ENCODE results near the gene ANK2. TPM values are rescaled to one million over a fixed set of nuclear protein-coding genes. Genes with fewer than 3 reads are reported as not detected.

Gene ANK2
- total RNA-seq, 5 donors from 2014 or later (not counting 1 experiment from before 2014, with no cell fraction given) = 0.25 to 0.62 (median 0.31) TPM; not detected in 1

GRCh38 chr4:113288257-113288656 lies 238.8 kb downstream of the ANK2 start:
- Mint-ChIP-seq H3K27ac (no peak overlapping the region), H3K9me3 (no peaks in the 10 kb centered on the region), H3K4me1 (no peaks in the 10 kb centered on the region), H3K4me3 (no peak overlapping the region), H3K36me3 (no peaks in the 10 kb centered on the region), H3K27me3 (peaks cover 3 to 12% of the 10 kb centered on the region in 2 donors)
- no peaks in the 10 kb centered on the region for H3K4me1 ChIP-seq (ENCODE audit: control insufficient read depth in 1 of 2, extremely low read depth in 1 of 2, insufficient read depth in 2 of 2, low read length in 2 of 2)
- H3K9me3 ChIP-seq = no peaks in the 10 kb centered on the region
- H3K36me3 ChIP-seq (ENCODE audit: control insufficient read depth in 2 of 2, extremely low read depth in 1 of 2, insufficient read depth in 1 of 2, low read length in 1 of 2) = no peaks in the 10 kb centered on the region
- H3K27ac ChIP-seq (ENCODE audit: low read length) = no peak overlapping the region
- ChIA-PET CTCF (no interaction called here), POLR2A (no interaction called here)
- ATAC-seq (replicated peaks in 1 of 4) = no peak
- WGBS (ENCODE audit: insufficient coverage) = no CpG with 5 or more reads among the region's 2 CpGs
- no peak overlapping the region for H3K4me3 ChIP-seq (ENCODE audit: control insufficient read depth in 1 of 2, extremely low read depth in 1 of 2, low read length in 1 of 2)
- H3K27me3 ChIP-seq (replicated peaks in 1 of 2; ENCODE audit: control insufficient read depth in 2 of 2, extremely low read depth in 1 of 2, insufficient read depth in 2 of 2, low read length in 1 of 2) = peaks cover 0 to 5% of the 10 kb centered on the region in 2 experiments
- no peak for DNase-seq

GRCh38 chr4:113288696-113289095 lies 239.2 kb downstream of the ANK2 start:
- ChIA-PET CTCF (no interaction called here), POLR2A (interaction anchor here in 1 of 2 donors (0.7 kb wide), 1 partner anchor 392 kb away, joined by 5 read pairs; no protein-coding TSS in a partner anchor)
- DNase-seq (no peak), ATAC-seq (replicated peaks in 1 of 4) (no peak)
- Histone ChIP-seq H3K36me3 (ENCODE audit: control insufficient read depth in 2 of 2, extremely low read depth in 1 of 2, insufficient read depth in 1 of 2, low read length in 1 of 2) (no peaks in the 10 kb centered on the region), H3K4me1 (ENCODE audit: control insufficient read depth in 1 of 2, extremely low read depth in 1 of 2, insufficient read depth in 2 of 2, low read length in 2 of 2) (no peaks in the 10 kb centered on the region), H3K27me3 (replicated peaks in 1 of 2; ENCODE audit: control insufficient read depth in 2 of 2, extremely low read depth in 1 of 2, insufficient read depth in 2 of 2, low read length in 1 of 2) (peaks cover 0 to 5% of the 10 kb centered on the region in 2 experiments), H3K9me3 (no peaks in the 10 kb centered on the region), H3K4me3 (ENCODE audit: control insufficient read depth in 1 of 2, extremely low read depth in 1 of 2, low read length in 1 of 2) (no peak overlapping the region), H3K27ac (ENCODE audit: low read length) (no peak overlapping the region)
- H3K9me3 Mint-ChIP-seq = no peaks in the 10 kb centered on the region
- H3K4me1 Mint-ChIP-seq = no peaks in the 10 kb centered on the region
- H3K27me3 Mint-ChIP-seq = peaks cover 3 to 12% of the 10 kb centered on the region in 2 donors
- H3K4me3 Mint-ChIP-seq = no peak overlapping the region
- 93% methylated on average over 2 of the region's 4 CpGs for WGBS (ENCODE audit: insufficient coverage)
- no peak overlapping the region for H3K27ac Mint-ChIP-seq
- H3K36me3 Mint-ChIP-seq = no peaks in the 10 kb centered on the region

DNA sequence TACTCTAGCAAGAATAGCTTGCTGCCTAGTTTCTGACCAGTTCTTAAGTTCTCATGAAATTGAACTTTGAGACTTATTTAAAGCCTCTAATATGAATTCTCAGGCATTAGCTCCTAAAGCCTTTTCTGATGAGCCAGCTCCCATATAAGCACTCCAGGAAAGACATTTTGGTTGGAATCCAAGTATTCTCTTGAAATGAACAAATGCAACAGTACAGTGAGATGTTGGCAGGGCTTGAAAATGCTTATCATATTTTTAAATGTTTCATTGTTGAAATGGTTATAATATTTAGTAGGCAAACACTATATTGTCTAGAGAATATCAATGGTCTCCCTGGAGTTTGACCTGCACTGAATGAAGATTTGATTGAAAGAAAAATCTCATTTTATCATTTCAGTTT lies 240.3 kb downstream of the ANK2 start:
- ATAC-seq (replicated peaks in 1 of 4) (no peak), DNase-seq (no peak)
- no peak overlapping the region for H3K4me3 Mint-ChIP-seq
- H3K27ac Mint-ChIP-seq = no peak overlapping the region
- Histone ChIP-seq H3K9me3 (no peaks in the 10 kb centered on the region), H3K27ac (ENCODE audit: low read length) (no peak overlapping the region), H3K4me1 (ENCODE audit: control insufficient read depth in 1 of 2, extremely low read depth in 1 of 2, insufficient read depth in 2 of 2, low read length in 2 of 2) (no peaks in the 10 kb centered on the region), H3K36me3 (ENCODE audit: control insufficient read depth in 2 of 2, extremely low read depth in 1 of 2, insufficient read depth in 1 of 2, low read length in 1 of 2) (no peaks in the 10 kb centered on the region), H3K4me3 (ENCODE audit: control insufficient read depth in 1 of 2, extremely low read depth in 1 of 2, low read length in 1 of 2) (no peak overlapping the region), H3K27me3 (replicated peaks in 1 of 2; ENCODE audit: control insufficient read depth in 2 of 2, extremely low read depth in 1 of 2, insufficient read depth in 2 of 2, low read length in 1 of 2) (peaks cover 0 to 5% of the 10 kb centered on the region in 2 experiments)
- H3K9me3 Mint-ChIP-seq = no peaks in the 10 kb centered on the region
- POLR2A ChIA-PET = no interaction called here
- H3K27me3 Mint-ChIP-seq = peaks cover 3 to 12% of the 10 kb centered on the region in 2 donors
- CTCF ChIA-PET = no interaction called here
- H3K4me1 Mint-ChIP-seq = no peaks in the 10 kb centered on the region
- no peaks in the 10 kb centered on the region for H3K36me3 Mint-ChIP-seq

GRCh38 chr4:113290666-113291065 lies 241.2 kb downstream of the ANK2 start:
- H3K4me3 Mint-ChIP-seq = no peak overlapping the region
- no peak for DNase-seq
- no peaks in the 10 kb centered on the region for H3K4me1 ChIP-seq (ENCODE audit: control insufficient read depth in 1 of 2, extremely low read depth in 1 of 2, insufficient read depth in 2 of 2, low read length in 2 of 2)
- no peaks in the 10 kb centered on the region for H3K9me3 ChIP-seq
- peaks cover 3 to 12% of the 10 kb centered on the region in 2 donors for H3K27me3 Mint-ChIP-seq
- no peaks in the 10 kb centered on the region for H3K4me1 Mint-ChIP-seq
- H3K36me3 Mint-ChIP-seq = no peaks in the 10 kb centered on the region
- no peak overlapping the region for H3K27ac Mint-ChIP-seq
- peaks cover 0 to 5% of the 10 kb centered on the region in 2 experiments for H3K27me3 ChIP-seq (replicated peaks in 1 of 2; ENCODE audit: control insufficient read depth in 2 of 2, extremely low read depth in 1 of 2, insufficient read depth in 2 of 2, low read length in 1 of 2)
- no peaks in the 10 kb centered on the region for H3K36me3 ChIP-seq (ENCODE audit: control insufficient read depth in 2 of 2, extremely low read depth in 1 of 2, insufficient read depth in 1 of 2, low read length in 1 of 2)
- WGBS (ENCODE audit: insufficient coverage) = no CpG with 5 or more reads among the region's 2 CpGs
- ChIA-PET POLR2A (no interaction called here), CTCF (no interaction called here)
- no peak overlapping the region for H3K27ac ChIP-seq (ENCODE audit: low read length)
- H3K9me3 Mint-ChIP-seq = no peaks in the 10 kb centered on the region
- H3K4me3 ChIP-seq (ENCODE audit: control insufficient read depth in 1 of 2, extremely low read depth in 1 of 2, low read length in 1 of 2) = no peak overlapping the region
- ATAC-seq (replicated peaks in 1 of 4) = no peak

DNA sequence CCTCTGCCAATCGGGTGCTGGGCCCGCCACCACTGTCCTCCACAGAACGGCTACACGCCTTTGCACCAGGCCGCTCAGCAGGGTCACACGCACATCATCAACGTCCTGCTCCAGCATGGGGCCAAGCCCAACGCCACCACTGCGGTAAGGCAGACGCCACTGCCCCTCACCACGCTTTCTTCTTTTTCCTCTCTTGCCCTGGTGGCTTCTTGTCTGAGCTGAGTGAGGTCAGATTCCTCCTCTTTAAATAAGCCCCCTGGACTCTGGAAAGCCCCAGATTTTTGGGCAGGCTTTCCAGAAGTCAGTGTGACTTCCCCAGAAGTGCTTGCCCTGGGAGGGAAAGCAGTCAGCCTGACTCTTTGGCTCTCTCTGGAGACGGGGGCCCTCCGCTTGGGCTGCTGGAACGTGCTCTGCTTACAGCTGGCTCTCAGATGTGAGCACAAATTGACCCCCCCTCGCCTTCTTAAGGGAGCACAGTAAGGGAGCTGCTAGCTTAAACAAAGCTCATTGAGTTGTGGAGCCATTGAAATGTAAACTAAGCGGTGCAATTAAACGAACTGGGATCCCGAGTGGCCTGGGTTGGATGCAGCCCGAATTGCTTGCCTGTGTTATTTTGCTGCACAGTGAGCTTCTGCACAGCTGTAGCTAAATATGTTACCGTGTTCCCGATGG lies 243.1 kb downstream of the ANK2 start:
- no peak overlapping the region for H3K27ac Mint-ChIP-seq
- peaks cover 3 to 12% of the 10 kb centered on the region in 2 donors for H3K27me3 Mint-ChIP-seq
- no peaks in the 10 kb centered on the region for H3K9me3 Mint-ChIP-seq
- POLR2A ChIA-PET = no interaction called here
- ATAC-seq (replicated peaks in 1 of 4) = no peak
- no peak for DNase-seq
- H3K9me3 ChIP-seq = no peaks in the 10 kb centered on the region
- WGBS (ENCODE audit: insufficient coverage) = 82% methylated on average over 17 of the region's 21 CpGs
- H3K27ac ChIP-seq (ENCODE audit: low read length) = no peak overlapping the region
- CTCF ChIA-PET = interaction anchor here in 1 of 2 donors (0.6 kb wide), 1 partner anchor 63 kb away, joined by 3 read pairs; no protein-coding TSS in a partner anchor
- no peaks in the 10 kb centered on the region for H3K36me3 Mint-ChIP-seq
- H3K4me1 Mint-ChIP-seq = no peaks in the 10 kb centered on the region
- no peaks in the 10 kb centered on the region for H3K4me1 ChIP-seq (ENCODE audit: control insufficient read depth in 1 of 2, extremely low read depth in 1 of 2, insufficient read depth in 2 of 2, low read length in 2 of 2)
- H3K4me3 Mint-ChIP-seq = no peak overlapping the region
- no peak overlapping the region for H3K4me3 ChIP-seq (ENCODE audit: control insufficient read depth in 1 of 2, extremely low read depth in 1 of 2, low read length in 1 of 2)
- H3K36me3 ChIP-seq (ENCODE audit: control insufficient read depth in 2 of 2, extremely low read depth in 1 of 2, insufficient read depth in 1 of 2, low read length in 1 of 2) = no peaks in the 10 kb centered on the region
- peaks cover 0 to 5% of the 10 kb centered on the region in 2 experiments for H3K27me3 ChIP-seq (replicated peaks in 1 of 2; ENCODE audit: control insufficient read depth in 2 of 2, extremely low read depth in 1 of 2, insufficient read depth in 2 of 2, low read length in 1 of 2)

GRCh38 chr4:113293043-113293560 lies 243.6 kb downstream of the ANK2 start:
- Mint-ChIP-seq H3K27ac (no peak overlapping the region), H3K9me3 (no peaks in the 10 kb centered on the region), H3K4me3 (no peak overlapping the region), H3K27me3 (peaks cover 3 to 7% of the 10 kb centered on the region in 2 donors), H3K36me3 (no peaks in the 10 kb centered on the region), H3K4me1 (no peaks in the 10 kb centered on the region)
- WGBS (ENCODE audit: insufficient coverage) = 83% methylated on average over 2 of the region's 9 CpGs
- CTCF ChIA-PET = no interaction called here
- Histone ChIP-seq H3K9me3 (no peaks in the 10 kb centered on the region), H3K4me3 (ENCODE audit: control insufficient read depth in 1 of 2, extremely low read depth in 1 of 2, low read length in 1 of 2) (no peak overlapping the region), H3K27me3 (replicated peaks in 1 of 2; ENCODE audit: control insufficient read depth in 2 of 2, extremely low read depth in 1 of 2, insufficient read depth in 2 of 2, low read length in 1 of 2) (peaks cover 0 to 5% of the 10 kb centered on the region in 2 experiments), H3K4me1 (ENCODE audit: control insufficient read depth in 1 of 2, extremely low read depth in 1 of 2, insufficient read depth in 2 of 2, low read length in 2 of 2) (no peaks in the 10 kb centered on the region), H3K36me3 (ENCODE audit: control insufficient read depth in 2 of 2, extremely low read depth in 1 of 2, insufficient read depth in 1 of 2, low read length in 1 of 2) (no peaks in the 10 kb centered on the region), H3K27ac (ENCODE audit: low read length) (no peak overlapping the region)
- ATAC-seq (replicated peaks in 1 of 4) = no peak
- DNase-seq = no peak
- POLR2A ChIA-PET = no interaction called here
